Measurements from ENCODE around the gene FBN1.

FBN1 gene

GRCh38 chr15:48373821-48374451 is 271.6 kb downstream of the FBN1 start:
- no peak for DNase-seq (ENCODE audit: low spot score)

GRCh38 chr15:48371961-48372360 is 273.5 kb downstream of the FBN1 start:
- no peak for DNase-seq (ENCODE audit: low spot score)

GRCh38 chr15:48371550-48371949 is 274.0 kb downstream of the FBN1 start:
- no peak for DNase-seq (ENCODE audit: low spot score)

- no peak for DNase-seq (ENCODE audit: low spot score)
These were observed 275.0 kb downstream of the FBN1 start for GRCh38 chr15:48370460-48370859.

DNA sequence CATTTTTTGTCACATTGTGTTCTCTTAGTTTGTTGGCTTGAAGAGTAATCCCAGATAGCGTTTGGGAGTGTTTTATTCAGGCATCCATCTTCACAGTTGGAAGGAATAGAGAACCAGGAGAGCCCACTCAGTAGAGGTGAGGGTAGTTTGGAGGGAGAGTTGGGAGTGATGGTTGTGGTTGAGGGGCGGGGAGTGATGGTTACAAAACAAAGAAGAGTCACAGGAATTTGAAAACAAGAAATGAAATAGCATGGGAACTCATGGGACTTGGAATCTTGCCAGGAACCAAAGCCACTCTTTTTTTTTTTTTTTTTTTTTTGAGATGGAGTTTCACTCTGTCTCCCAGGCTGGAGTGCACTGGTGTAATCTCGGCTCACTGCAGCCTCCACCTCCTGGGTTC is 278.0 kb downstream of the FBN1 start:
- no peak for DNase-seq (ENCODE audit: low spot score)

GRCh38 chr15:48366584-48367312 is 278.8 kb downstream of the FBN1 start:
- DNase-seq (ENCODE audit: low spot score) = no peak

DNA sequence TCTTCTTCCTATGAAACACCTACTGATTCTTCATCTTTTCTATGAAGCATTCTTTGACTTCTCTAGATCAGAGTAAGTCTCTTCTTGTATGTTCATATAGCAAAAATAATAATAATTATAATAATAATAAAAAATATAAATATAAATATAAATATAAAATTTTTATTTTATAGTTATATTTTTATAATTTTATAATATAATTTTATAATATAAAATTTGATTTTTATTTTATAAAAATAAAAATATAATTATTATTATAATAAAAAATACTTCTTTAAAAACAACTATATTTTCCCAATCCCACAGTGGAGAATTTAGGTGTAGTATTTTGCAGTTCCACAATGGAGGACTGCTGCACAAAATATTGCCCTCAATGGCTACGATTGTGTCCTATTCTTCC is 279.9 kb downstream of the FBN1 start:
- DNase-seq (ENCODE audit: low spot score) = no peak

- no peak for DNase-seq (ENCODE audit: low spot score)
These were observed 282.0 kb downstream of the FBN1 start for GRCh38 chr15:48363474-48363873.

DNA sequence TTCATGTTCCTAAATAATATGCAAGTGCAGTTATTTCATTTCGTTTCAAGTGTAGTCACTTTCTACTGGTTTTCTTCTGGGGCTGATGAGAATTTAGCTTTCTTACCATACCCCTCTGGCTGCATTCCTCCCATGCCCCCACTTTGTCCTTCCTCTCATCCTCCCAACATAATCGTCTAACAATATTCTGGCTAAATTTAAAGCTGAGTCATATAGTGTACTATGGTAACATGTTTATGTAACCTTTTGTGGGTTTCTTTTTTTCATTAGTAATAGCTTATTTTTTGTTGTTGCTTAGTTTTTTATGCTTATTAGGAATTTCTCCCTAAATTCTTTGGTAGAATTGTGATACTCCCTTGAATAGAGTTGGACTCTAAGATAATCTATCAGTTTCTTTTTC is 283.8 kb downstream of the FBN1 start:
- no peak for DNase-seq (ENCODE audit: low spot score)

DNA sequence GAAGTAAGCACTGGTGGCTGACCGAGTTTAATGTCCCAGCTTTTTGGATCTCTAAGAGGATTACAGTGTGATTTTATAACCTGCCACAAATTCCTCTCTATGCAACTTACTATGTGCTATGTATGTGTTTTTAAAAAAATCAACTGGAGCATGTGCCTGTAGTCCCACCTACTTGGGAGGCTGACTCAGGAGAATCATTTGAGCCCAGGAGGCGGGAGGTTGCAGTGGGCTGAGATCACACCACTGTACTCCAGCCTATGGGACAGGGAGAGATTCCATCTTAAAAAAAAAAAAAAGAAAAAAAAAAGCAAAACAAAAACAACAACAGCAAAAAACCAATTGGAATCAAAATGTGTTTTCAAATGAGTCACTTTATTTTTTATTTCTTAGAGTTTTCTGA is 284.7 kb downstream of the FBN1 start:
- no peak for DNase-seq (ENCODE audit: low spot score)

Measured in SK-N-DZ (cell line).